Skin epidermis (tissue), 12 donors: Measurements from ENCODE around the gene SLC25A13.

Experiments
- H3K27ac ChIP-seq, 21 experiments: fragments of 200-600 bp; sonication (generic) in 11 of 21; one replicate each; pipeline ENCODE4 v1.5.0; 2020; ENCODE audit warnings: mild to moderate bottlenecking in 3 of 21, inconsistent platforms in 2 of 21, moderate library complexity in 2 of 21
- H3K4me3 ChIP-seq, 7 experiments: fragments of 200-600 bp; sonication (generic) in 2 of 7; one replicate each; pipeline ENCODE4 v1.5.0; 2020; ENCODE audit warnings: inconsistent platforms in 2 of 7, mild to moderate bottlenecking in 2 of 7, moderate library complexity in 1 of 7

SLC25A13 gene

DNA sequence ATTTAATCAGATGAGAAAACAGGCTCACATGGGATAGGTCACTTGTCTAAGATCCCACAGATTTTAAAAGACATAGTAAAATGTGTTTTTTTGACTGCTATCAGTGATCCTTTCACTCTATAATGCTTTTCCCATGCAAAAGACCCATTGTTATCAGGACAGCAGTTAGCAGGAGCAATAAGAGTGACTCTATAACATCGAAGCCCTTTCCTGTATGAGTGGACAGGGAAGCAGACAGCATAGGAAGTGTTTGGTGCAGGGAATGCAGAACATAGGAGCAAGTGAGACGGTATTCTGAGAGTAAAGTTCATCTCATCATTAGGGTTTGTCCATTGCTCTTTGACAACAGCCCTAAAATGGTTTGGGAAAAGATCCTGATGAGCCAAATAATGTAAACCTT lies 68.5 kb downstream of the SLC25A13 start:
- Histone ChIP-seq H3K27ac (no peak overlapping the region), H3K4me3 (no peak overlapping the region)

DNA sequence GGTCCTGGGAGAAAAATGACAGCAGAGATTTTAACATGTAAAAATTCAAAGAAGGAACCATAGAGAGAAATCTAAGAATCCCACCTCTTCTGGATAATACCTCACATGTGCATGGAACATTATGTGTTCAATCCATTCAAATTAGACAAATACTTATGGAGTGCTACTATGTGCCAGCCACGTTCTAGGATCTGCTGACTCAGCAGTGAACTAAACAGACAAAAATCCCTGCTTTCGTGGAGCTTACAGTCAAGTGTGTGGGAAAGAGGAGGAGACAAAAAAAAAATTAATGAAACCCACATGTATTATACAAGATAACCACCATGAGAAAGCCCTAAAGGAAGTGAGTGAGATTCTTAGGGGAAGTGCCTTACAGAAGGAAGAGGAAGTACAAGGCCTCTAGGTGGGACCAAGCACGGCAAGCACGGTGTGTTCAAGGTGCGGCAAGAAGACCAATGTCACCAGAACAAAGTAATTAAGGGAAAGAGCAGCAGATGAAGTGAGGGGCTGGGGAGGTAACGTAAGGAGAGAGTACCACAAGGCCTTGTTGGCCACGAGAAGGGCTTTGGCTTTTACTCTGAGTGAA lies 71.0 kb downstream of the SLC25A13 start:
- no peak overlapping the region for H3K4me3 ChIP-seq

DNA sequence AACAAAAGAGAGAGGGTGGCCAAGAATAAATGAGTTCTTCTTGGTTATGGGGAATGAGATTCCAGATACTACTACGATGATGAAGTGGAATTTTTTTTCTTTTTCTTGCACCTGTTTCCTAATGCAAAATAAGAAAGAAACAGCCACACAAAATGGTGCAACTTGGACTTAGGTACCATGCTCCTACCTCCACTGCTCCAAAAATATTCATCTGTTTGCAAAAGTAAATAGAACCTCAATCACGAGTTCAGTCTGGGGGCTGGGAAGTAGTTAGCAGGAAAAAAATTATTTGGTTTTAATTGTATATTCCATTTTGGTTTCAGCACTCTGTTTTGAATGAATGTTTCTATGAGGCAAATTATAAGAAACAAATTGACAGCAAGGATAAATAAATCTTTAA lies 73.5 kb downstream of the SLC25A13 start:
- Histone ChIP-seq H3K27ac (no peak overlapping the region), H3K4me3 (no peak overlapping the region)

More for the DNA sequence above, 71.0 kb downstream of the SLC25A13 start:
- H3K27ac ChIP-seq = no peak overlapping the region

DNA sequence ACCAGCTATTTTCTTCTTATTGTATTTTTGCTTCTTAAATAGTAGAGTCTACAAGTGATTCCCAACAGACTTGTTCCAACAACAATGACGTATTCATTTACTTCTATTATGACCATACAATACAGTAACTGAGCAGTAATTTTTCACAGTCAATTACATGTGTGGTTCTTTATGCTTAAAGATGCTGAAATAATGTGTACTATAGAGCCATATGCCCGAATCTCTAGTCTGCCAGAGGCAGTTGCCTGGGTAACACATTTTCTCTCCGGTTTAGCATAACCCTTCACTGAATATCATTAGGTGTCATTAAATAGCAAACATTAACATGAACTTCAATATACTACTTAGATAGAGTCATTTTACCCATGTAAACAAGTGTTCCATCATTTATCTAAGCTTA lies 75.0 kb downstream of the SLC25A13 start:
- H3K4me3 ChIP-seq = no peak overlapping the region
- no peak overlapping the region for H3K27ac ChIP-seq

DNA sequence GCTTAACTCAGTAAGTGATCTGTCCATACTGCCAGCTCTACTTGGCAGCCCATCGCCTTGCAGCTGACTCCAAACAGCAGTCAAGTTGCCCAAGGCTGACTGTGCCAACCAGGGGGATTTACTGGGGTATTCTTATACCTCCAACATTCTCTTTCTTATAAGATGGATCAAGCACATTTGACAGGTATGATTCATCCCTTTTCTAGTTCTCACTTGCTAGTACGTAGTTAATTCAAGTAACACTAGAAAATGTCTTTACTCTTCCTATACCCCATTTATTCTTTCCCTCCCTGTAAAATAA lies 77.0 kb downstream of the SLC25A13 start:
- H3K4me3 ChIP-seq = no peak overlapping the region
- H3K27ac ChIP-seq = no peak overlapping the region

DNA sequence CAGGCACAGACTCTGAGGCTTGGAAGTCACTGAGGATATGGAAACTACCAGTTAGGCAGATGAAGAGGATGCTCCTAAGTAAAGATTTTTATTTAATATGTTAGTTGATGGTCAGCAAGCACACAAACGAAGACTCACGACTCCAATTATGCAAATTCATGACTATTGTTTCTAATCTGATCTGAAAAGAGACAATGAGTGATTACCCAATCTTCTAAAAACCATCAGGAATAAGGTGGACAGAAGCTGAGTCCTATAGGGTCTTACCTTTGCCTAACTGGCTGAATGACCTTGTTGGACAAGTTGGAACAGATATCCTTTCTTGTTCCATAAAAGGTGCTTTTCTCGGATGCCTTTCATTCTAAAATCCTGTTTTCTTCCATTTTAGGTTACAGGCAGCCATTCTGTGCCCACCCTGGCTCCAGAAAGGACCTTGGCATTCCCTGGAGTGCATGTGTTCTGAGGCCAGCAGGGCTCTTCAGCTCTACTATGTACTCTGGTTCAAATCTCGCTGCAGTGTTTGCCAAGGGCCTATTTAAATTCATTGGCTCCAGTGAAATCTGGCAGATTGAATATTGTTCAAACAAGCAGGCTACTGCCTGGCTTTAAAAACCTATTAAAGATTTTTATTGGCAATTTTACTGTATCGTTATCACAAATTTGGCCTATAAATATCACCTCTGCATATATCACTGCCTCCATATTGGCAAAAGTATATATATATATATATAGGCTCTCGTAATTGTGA lies 77.5 kb downstream of the SLC25A13 start:
- no peak overlapping the region for H3K27ac ChIP-seq

DNA sequence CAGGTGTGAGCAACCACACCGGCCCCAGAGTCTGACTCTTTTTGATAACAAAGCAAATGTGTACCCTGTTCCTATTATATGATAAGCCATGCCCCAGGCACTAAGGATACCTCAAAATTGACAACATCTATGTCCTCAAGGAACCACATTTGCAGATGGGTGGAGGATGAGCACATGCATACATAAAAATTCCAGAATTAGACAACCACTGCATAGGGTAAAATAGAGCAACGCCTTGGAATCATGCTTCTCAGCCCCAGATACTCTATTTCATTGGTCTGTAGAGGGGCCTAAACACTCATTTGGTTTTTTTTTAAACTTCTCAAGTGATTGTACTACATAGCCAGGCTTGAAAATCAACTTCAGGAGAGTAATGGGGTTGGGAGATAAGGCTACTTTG lies 78.7 kb downstream of the SLC25A13 start:
- Histone ChIP-seq H3K27ac (no peak overlapping the region), H3K4me3 (no peak overlapping the region)

More for the DNA sequence above, 77.5 kb downstream of the SLC25A13 start:
- H3K4me3 ChIP-seq = no peak overlapping the region

DNA sequence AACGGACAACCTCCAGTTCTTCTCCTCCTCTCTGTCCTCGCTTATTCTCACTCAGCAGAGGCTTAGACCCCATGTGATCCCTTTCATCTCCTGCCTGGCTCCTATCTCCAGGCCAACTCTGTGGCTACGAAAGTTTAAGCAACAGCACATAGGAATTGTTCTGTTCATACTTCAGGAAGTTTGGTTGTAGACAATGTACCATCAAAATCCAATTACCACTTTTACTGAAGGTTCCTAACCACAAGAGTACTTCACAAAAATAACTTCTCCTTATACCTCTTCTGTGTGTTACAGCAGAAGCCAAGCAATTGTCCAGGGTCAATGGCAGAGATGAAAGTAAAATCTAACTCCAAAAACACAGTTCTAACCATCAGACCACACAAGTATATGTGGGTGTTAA lies 80.0 kb downstream of the SLC25A13 start:
- no peak overlapping the region for H3K27ac ChIP-seq
- H3K4me3 ChIP-seq = no peak overlapping the region

DNA sequence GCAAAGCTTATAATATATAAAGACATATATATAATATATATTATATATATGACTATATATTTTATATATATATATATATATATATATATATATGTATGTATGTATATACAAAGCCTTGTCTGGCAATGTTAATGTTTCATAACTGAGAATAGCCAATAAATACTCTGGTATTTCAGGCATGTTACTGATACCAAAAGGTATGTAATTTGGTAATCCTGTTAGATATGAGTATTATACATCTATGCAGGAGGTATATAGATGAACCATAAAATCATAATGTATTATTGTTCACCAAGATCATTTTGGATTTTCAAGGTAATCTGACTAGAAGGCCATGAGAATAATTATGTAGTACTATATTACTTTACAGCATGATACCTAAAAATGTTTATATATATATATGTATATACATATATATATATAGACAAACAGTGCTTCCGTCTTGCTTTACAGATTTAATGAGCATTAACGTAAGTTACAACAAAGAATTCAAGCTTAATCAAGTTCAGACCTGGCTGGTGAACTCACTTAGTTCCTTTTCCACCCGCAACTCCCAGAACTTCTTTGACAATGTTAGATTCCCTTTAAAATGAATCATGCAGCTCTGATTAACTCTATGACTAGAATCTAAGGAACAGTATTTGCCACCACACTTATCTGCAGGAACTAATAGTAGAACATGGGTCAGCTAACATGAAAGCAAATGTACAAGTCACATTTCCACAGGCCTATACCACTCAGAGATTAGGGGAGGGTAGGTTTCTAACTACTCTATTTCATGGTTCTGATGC lies 82.7 kb downstream of the SLC25A13 start:
- no peak overlapping the region for H3K27ac ChIP-seq
- no peak overlapping the region for H3K4me3 ChIP-seq

DNA sequence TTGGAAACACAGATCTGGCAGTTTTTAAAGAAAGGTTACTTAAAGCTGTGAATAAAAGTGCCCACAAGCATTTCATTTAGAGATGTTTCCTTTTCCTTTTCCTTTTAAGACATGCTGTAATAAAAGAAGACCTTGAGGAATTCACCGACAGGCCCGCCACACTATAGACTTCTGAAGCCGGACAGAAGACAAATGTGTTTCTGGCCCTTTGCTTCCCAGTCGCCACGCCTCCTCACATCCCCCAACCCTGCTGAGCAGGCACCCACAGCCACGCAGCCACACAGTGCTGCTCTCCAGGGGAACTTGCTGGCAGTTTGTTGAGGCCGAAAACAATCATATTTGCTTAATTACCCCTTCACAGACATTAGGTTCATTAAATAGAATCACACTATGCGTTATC lies 83.4 kb downstream of the SLC25A13 start:
- Histone ChIP-seq H3K27ac (no peak overlapping the region), H3K4me3 (no peak overlapping the region)

DNA sequence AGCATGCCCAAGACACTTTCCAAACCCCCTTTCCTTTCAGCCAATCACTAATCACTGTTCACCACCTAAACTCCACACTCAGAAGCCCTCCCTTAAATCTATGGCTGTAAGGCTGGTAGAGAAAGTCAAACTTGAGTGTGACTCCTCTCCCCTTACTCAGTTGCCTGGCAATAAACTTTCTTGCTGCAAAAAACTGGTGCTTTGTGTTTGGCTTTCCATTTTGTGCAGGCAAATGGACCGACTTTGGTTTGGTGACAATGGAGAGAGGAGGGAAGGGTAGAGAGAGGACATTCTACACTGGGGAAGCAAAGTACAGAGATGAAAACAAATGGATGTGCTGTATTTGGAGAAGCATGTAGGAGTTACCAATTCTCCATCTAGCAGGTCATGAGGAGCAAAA lies 84.9 kb downstream of the SLC25A13 start:
- Histone ChIP-seq H3K4me3 (no peak overlapping the region), H3K27ac (peak overlapping the region in 5 of 21 experiments; percentile 1 to 44 (median 26))

DNA sequence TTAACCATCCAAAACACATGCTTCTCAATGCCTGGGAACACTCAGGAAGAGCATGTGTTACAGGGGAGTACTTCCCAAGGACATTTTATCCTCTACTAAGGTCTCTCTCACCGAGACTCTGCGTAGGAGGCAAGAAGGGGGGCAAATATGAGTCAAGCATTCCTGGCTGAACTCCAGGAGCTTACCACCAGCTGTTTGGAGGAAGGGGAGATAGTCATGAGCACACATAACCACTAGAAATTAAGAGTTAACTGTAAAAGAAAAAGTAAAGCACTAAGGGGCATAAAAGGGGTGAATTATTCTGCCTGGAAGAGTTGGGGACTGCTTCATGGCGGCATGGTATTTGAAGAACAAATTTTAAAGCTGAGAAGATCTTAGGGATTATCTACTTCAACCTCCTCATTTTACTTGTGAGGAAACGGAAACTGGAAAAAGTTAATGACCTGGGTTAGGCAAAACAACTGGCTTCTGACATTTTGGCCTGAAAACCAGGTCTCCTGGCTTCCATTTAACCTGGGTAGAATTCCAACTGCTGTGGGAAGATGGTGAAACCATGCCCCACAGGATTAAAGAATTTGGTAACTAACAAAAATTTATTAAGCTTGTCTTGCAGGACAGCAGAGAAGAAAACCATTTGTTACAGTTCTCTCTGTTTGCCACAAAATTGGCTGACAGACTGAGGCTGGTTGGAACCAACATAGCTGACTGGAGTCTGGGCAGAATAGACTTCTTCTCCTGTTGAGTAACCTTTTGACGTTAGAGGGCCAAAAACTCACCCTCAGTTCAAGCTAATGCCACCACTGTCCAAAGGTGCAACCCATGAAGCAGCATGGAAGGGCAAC lies 85.5 kb downstream of the SLC25A13 start:
- Histone ChIP-seq H3K27ac (peak overlapping the region in 8 of 21 experiments; percentile 1 to 56 (median 28)), H3K4me3 (no peak overlapping the region)

DNA sequence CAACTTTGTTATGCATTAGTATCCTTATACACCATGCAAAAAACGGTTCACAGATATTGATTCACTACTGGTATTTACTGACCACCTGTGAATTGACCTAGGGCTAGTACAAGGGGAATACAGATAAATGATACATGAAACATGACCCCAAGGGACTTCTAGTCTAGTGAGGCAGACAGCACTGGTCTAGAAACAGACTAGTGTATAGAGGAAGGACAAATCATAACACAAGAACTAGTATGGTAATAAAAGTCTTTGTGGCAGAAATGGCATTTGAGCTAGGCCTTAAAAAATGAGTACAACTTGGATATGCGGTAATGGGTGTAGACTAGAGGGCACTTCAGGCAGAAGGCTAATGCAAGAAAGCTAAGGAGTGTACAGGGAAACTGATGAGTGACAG lies 86.6 kb downstream of the SLC25A13 start:
- Histone ChIP-seq H3K27ac (peak overlapping the region in 3 of 21 experiments; percentile 28 to 54 (median 29)), H3K4me3 (no peak overlapping the region)

DNA sequence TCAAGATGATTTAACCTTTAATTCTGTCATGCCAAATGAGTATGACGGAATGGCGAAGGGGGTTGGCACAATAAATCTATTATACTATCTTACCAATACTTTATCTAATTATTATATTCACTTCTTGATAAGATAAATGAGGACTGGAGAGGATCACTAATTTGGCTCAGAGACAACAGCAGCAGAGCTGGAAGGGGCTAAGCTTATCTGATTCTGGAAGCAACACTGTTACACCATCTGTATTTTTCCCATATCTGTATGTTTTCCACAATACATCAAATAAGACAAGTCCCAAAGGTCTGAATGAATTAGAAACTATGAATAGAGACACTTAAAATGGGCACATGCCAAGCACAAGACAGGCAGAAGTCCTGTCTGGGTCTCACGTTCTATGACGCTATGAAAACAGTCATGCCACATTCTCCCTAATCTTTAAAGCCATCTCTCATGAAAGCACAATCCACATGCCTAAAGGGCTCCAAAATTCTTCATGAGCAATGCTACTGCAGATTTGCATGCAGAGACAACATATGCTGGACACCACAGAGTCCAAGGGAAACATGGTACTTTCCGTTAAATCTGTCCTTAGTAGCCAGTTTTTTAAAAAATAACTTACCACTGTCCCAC lies 88.3 kb downstream of the SLC25A13 start:
- H3K27ac ChIP-seq = no peak overlapping the region
- no peak overlapping the region for H3K4me3 ChIP-seq

DNA sequence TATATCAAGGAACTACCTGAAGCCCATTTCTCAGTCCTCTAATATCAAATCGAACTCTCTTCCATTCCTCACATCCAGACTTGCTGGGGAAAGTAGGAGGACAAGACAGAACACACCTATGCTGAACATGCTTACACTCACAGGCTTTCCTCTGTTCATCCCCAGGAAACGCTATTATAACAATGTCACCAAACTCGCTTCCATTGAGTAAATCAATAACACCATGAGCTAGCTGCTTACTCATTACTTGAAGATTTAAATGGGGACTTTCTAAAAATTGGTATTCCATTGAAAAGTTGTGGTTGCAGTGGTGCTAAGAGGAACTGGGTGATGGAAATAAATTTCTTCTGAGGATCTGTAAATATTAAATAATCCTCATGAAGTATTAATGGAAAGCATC lies 88.8 kb downstream of the SLC25A13 start:
- Histone ChIP-seq H3K27ac (no peak overlapping the region), H3K4me3 (no peak overlapping the region)

DNA sequence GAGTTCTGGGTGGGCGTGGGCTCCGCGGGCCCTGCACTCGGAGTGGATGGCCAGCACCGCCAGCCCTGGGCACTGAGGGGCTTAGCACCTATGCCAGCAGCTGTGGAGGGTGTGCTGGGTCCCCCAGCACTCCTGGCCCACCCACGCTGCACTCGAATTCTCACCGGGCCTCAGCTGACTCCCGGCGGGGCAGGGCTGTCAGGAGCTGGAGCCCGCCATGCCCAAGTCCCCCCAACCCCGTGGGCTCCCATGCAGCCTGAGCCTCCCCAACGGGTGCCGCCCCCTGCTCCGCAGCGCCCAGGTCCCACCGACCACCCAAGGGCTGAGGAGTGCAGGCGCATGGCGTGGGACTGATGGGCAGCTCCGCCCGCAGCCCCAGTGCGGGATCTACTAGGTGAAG lies 93.1 kb downstream of the SLC25A13 start:
- Histone ChIP-seq H3K4me3 (no peak overlapping the region), H3K27ac (no peak overlapping the region)

DNA sequence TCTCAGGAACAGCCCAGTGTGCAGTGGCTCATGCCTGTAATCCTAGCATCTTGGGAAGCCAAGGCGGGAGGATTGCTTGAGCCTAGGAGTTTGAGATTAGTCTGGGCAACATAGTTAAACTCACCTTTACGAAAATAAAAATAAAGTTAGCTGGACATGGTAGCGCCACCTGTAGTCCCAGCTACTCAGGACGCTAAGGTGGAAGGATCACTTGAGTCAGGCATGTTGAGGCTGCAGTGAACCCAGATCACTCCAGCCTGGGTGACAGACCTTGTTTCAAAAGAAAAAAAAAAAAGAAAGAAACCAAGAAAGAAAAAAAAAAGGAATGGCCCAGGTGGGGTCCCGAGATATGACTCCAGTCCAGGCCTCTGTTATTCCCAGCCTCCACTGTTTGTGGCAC lies 96.6 kb downstream of the SLC25A13 start:
- H3K4me3 ChIP-seq = no peak overlapping the region
- H3K27ac ChIP-seq = no peak overlapping the region

DNA sequence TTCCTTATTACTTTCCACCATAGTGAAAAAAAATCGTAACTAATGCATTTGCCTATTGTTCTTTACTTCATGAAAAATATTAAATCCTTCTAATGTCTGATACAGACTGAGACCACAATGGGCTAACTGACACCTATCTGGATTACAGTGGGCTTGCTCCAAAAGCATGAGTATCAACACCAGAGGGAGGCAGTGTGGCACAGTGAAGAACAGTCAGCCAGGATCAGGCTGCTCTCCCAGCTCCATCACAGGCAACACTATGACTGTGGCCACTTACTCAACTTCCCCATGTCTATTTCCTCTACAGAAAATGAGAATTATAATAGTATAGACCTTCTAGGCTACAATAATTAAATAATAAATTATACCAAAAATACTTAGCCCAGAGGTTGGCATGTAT lies 97.2 kb downstream of the SLC25A13 start:
- H3K27ac ChIP-seq = no peak overlapping the region
- H3K4me3 ChIP-seq = no peak overlapping the region

DNA sequence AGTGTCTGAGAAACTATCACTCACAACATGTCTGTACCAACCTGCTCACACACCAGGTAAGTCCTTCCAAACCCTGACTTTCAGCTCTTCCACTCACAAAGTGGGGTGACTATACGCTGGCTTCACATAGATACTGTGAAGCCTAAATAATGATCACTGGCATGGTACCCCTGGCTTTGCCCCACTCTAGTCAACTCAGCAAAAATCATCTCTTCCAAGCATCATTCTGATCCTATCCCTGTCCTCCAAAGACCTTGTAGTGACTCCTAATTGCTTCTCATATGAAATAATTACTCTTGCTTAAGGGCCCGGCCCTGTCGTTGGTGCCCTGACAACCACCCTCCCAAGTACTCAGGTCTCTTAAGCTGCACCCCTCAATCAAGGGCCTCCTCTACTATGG lies 97.8 kb downstream of the SLC25A13 start:
- no peak overlapping the region for H3K27ac ChIP-seq
- no peak overlapping the region for H3K4me3 ChIP-seq

DNA sequence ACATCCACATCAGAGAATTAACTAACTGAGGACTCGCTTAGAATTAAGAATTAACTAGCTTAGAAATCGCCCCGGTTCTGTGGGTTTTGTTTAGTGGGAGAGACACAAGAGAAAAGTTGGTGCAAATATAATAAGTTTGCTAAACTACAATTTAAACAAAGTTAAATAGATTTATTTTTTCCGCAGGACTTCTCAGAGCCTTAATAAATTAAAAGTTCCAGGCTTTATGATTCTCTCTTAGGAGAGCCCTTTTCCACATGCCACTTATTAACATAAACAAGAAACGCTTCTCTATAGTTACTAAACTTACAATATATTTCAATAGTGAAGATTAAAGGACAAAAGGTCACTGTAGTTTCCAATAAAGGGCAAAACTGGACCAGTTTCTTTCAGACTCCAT lies 100.0 kb downstream of the SLC25A13 start:
- no peak overlapping the region for H3K4me3 ChIP-seq
- no peak overlapping the region for H3K27ac ChIP-seq
